OCI-LY1 (cell line): ENCODE measurements around the gene POU6F2.

Source experiments
- CTCF ChIP-seq: fragments of 200-600 bp; sonication (generic), shearing (Covaris generic); IDR thresholded peaks from 2 replicates; pipeline ENCODE4 v1.5.1; 2017; ENCODE audit warnings: mild to moderate bottlenecking, antibody characterized with exemption, low read length, moderate library complexity, mixed read lengths
- EZH2 ChIP-seq: fragments of 200-600 bp; sonication (generic), shearing (Covaris generic); IDR thresholded peaks from 2 replicates; pipeline ENCODE4 v1.8.0; 2017; ENCODE audit warnings: borderline replicate concordance, mixed run types, mild to moderate bottlenecking, antibody characterized with exemption, low read length, moderate library complexity, mixed read lengths

GRCh38 chr7:38975944-38976392, 1.7 kb upstream of the POU6F2 start:
- TF ChIP-seq CTCF (no peak), EZH2 (no peak)
